ENCODE measurements around the gene WDR1.

The WDR1 gene

GRCh38 chr4:10157478-10158332, 41.1 kb upstream of the WDR1 start:
- H4K20me1 ChIP-seq (ENCODE audit: control insufficient read depth, insufficient read depth, low read depth, low read length): no peaks in the 10 kb centered on the region
- H3K36me3 ChIP-seq (ENCODE audit: control insufficient read depth, low read length): no peaks in the 10 kb centered on the region
- peak; percentile 78 for TF ChIP-seq CTCF (IDR thresholded peaks at IDR 0.05; ENCODE audit: low read depth, low read length, poor library complexity, severe bottlenecking)
- TF ChIP-seq EZH2phosphoT487 (IDR thresholded peaks at IDR 0.05; ENCODE audit: borderline replicate concordance, low read length): no peak
- peaks cover 37% of the 10 kb centered on the region for H3K27me3 ChIP-seq (ENCODE audit: control insufficient read depth, low read length)
- no peak overlapping the region for H3K27ac ChIP-seq (ENCODE audit: low read depth, low read length)
- H3K4me3 ChIP-seq (ENCODE audit: low read length): no peak overlapping the region
- no peaks in the 10 kb centered on the region for H3F3A ChIP-seq (ENCODE audit: control insufficient read depth, insufficient read depth)
- no peaks in the 10 kb centered on the region for H3K4me1 ChIP-seq (ENCODE audit: control insufficient read depth, low read length)
- no peaks in the 10 kb centered on the region for H3K9me2 ChIP-seq (replicated peaks; ENCODE audit: control insufficient read depth, low read length)
- H3K9me3 ChIP-seq (ENCODE audit: control insufficient read depth, insufficient read depth, low read length): no peaks in the 10 kb centered on the region
- no peaks in the 10 kb centered on the region for H3K79me2 ChIP-seq (ENCODE audit: control insufficient read depth, low read length)
- no peak overlapping the region for H3K4me2 ChIP-seq (ENCODE audit: low read length)

- Histone ChIP-seq H3K4me1 (ENCODE audit: control insufficient read depth, low read length) (peaks cover 12% of the 10 kb centered on the region), H4K20me1 (ENCODE audit: control insufficient read depth, insufficient read depth, low read depth, low read length) (no peaks in the 10 kb centered on the region), H3K9me3 (ENCODE audit: control insufficient read depth, insufficient read depth, low read length) (no peaks in the 10 kb centered on the region), H3K27ac (ENCODE audit: low read depth, low read length) (no peak overlapping the region), H3K79me2 (ENCODE audit: control insufficient read depth, low read length) (no peaks in the 10 kb centered on the region), H3K4me3 (ENCODE audit: low read length) (no peak overlapping the region), H3F3A (ENCODE audit: control insufficient read depth, insufficient read depth) (no peaks in the 10 kb centered on the region), H3K27me3 (ENCODE audit: control insufficient read depth, low read length) (peaks cover 62% of the 10 kb centered on the region), H3K4me2 (ENCODE audit: low read length) (no peak overlapping the region), H3K9me2 (replicated peaks; ENCODE audit: control insufficient read depth, low read length) (no peaks in the 10 kb centered on the region), H3K36me3 (ENCODE audit: control insufficient read depth, low read length) (no peaks in the 10 kb centered on the region)
- TF ChIP-seq CTCF (IDR thresholded peaks at IDR 0.05; ENCODE audit: low read depth, low read length, poor library complexity, severe bottlenecking): no peak
- no peak for TF ChIP-seq EZH2phosphoT487 (IDR thresholded peaks at IDR 0.05; ENCODE audit: borderline replicate concordance, low read length)
These were observed 37.6 kb upstream of the WDR1 start for GRCh38 chr4:10154241-10154640.

- Histone ChIP-seq H3F3A (ENCODE audit: control insufficient read depth, insufficient read depth) (no peaks in the 10 kb centered on the region), H3K79me2 (ENCODE audit: control insufficient read depth, low read length) (no peaks in the 10 kb centered on the region), H3K9me3 (ENCODE audit: control insufficient read depth, insufficient read depth, low read length) (no peaks in the 10 kb centered on the region), H3K4me2 (ENCODE audit: low read length) (no peak overlapping the region), H3K27me3 (ENCODE audit: control insufficient read depth, low read length) (peaks cover 65% of the 10 kb centered on the region), H3K4me1 (ENCODE audit: control insufficient read depth, low read length) (peaks cover 12% of the 10 kb centered on the region), H3K27ac (ENCODE audit: low read depth, low read length) (no peak overlapping the region), H3K9me2 (replicated peaks; ENCODE audit: control insufficient read depth, low read length) (no peaks in the 10 kb centered on the region), H4K20me1 (ENCODE audit: control insufficient read depth, insufficient read depth, low read depth, low read length) (no peaks in the 10 kb centered on the region), H3K36me3 (ENCODE audit: control insufficient read depth, low read length) (no peaks in the 10 kb centered on the region), H3K4me3 (ENCODE audit: low read length) (no peak overlapping the region)
- TF ChIP-seq CTCF (IDR thresholded peaks at IDR 0.05; ENCODE audit: low read depth, low read length, poor library complexity, severe bottlenecking) (no peak), EZH2phosphoT487 (IDR thresholded peaks at IDR 0.05; ENCODE audit: borderline replicate concordance, low read length) (no peak)
These were observed 36.6 kb upstream of the WDR1 start for GRCh38 chr4:10153161-10153560.

All from DOHH2 (cell line).